CD14-positive monocyte (primary cell): ENCODE measurements around the gene ATP5MK. TPM values are rescaled to one million over a fixed set of nuclear protein-coding genes. Genes with fewer than 3 reads are reported as not detected.
A peak's percentile ranks its signal among the peaks of the same experiment; 100 is the strongest.
"Not testable (repeated sequence)": the region's sequence is repeated elsewhere in the genome, so short reads cannot be mapped to it uniquely, and the experiment has no call there.

Source experiments
- DNase-seq, 3 donors: peaks; one replicate each; pipeline ENCODE4 v3.0.0-alpha.2; 2011 to 2022
- H2AFZ ChIP-seq: 2 replicates; pipeline ENCODE4 v1.6.0; 2012; ENCODE audit warnings: mild to moderate bottlenecking, low read depth, low read length, inconsistent platforms; ENCODE audit not compliant: insufficient read depth, poor library complexity, severe bottlenecking
- H3K27ac ChIP-seq, 2 donors: 1 replicate in 1 of 2; 2 replicates in 1 of 2; pipeline ENCODE4 v1.5.1; 2012 to 2013; ENCODE audit warnings: low read length in 2 of 2, control low read depth in 1 of 2, inconsistent platforms in 1 of 2, low read depth in 1 of 2, mild to moderate bottlenecking in 1 of 2
- H3K27me3 ChIP-seq, 2 donors: one replicate each; pipeline versions ENCODE4 v1.6.0 to v1.6.1; 2011 to 2013; ENCODE audit warnings: low read length in 2 of 2; ENCODE audit not compliant: control insufficient read depth in 2 of 2, insufficient read depth in 2 of 2
- H3K36me3 ChIP-seq, 2 donors: replicated peaks in 1 of 2; 1 replicate in 1 of 2; 2 replicates in 1 of 2; pipeline versions ENCODE4 v1.5.1 to v1.6.1; 2012 to 2013; ENCODE audit warnings: low read length in 2 of 2, control low read depth in 1 of 2, inconsistent platforms in 1 of 2, mild to moderate bottlenecking in 1 of 2; ENCODE audit not compliant: insufficient read depth in 2 of 2, control insufficient read depth in 1 of 2
- H3K4me1 ChIP-seq, 2 donors: 1 replicate in 1 of 2; 2 replicates in 1 of 2; pipeline versions ENCODE4 v1.5.1 to v1.6.1; 2012 to 2013; ENCODE audit warnings: low read length in 2 of 2, control low read depth in 1 of 2, inconsistent platforms in 1 of 2, mild to moderate bottlenecking in 1 of 2, moderate library complexity in 1 of 2; ENCODE audit not compliant: insufficient read depth in 2 of 2, control insufficient read depth in 1 of 2
- H3K4me2 ChIP-seq: replicated peaks from 2 replicates; pipeline ENCODE3; 2012; ENCODE audit warnings: low read length, moderate library complexity, mild to moderate bottlenecking; ENCODE audit not compliant: poor library complexity, severe bottlenecking; ENCODE audit errors: extremely low read depth
- H3K4me3 ChIP-seq, 3 experiments: fragments of 200-600 bp in 1 of 3; sonication (generic) in 1 of 3; replicated peaks in 1 of 3; 1 replicate in 2 of 3; 2 replicates in 1 of 3; pipeline ENCODE4 v1.5.1; 2011 to 2013; ENCODE audit warnings: low read length in 3 of 3, mild to moderate bottlenecking in 3 of 3, control low read depth in 2 of 3, low read depth in 2 of 3, inconsistent platforms in 1 of 3, moderate library complexity in 1 of 3
- H3K79me2 ChIP-seq: 2 replicates; pipeline ENCODE4 v1.6.0; 2012; ENCODE audit warnings: mild to moderate bottlenecking, control low read depth, inconsistent platforms, low read length, moderate library complexity; ENCODE audit not compliant: insufficient read depth
- H3K9ac ChIP-seq: 2 replicates; pipeline ENCODE4 v1.6.0; 2017; ENCODE audit warnings: low read length, mild to moderate bottlenecking; ENCODE audit not compliant: insufficient read depth, poor library complexity, severe bottlenecking
- H3K9me3 ChIP-seq, 2 donors: replicated peaks in 1 of 2; 1 replicate in 1 of 2; 2 replicates in 1 of 2; pipeline versions ENCODE4 v1.5.1 to v1.6.1; 2012 to 2013; ENCODE audit warnings: low read length in 2 of 2, control low read depth in 1 of 2; ENCODE audit not compliant: control insufficient read depth in 1 of 2, insufficient read depth in 1 of 2
- H4K20me1 ChIP-seq: 2 replicates; pipeline ENCODE4 v1.6.0; 2012; ENCODE audit warnings: mild to moderate bottlenecking, low read length, control low read depth, moderate library complexity; ENCODE audit not compliant: insufficient read depth
- H3K27ac Mint-ChIP-seq, 7 donors: one replicate each; pipeline ENCODE4 v1.8.0; 2020; ENCODE audit warnings: mild to moderate bottlenecking in 7 of 7, mixed read lengths in 7 of 7, moderate library complexity in 6 of 7, inconsistent platforms in 2 of 7
- H3K27me3 Mint-ChIP-seq, 3 donors: one replicate each; pipeline ENCODE4 v1.8.0; 2021 to 2022; ENCODE audit warnings: low read depth in 3 of 3, mild to moderate bottlenecking in 3 of 3, mixed read lengths in 3 of 3, moderate library complexity in 3 of 3, inconsistent platforms in 1 of 3
- H3K36me3 Mint-ChIP-seq, 2 donors: one replicate each; pipeline ENCODE4 v1.8.0; 2020; ENCODE audit warnings: mixed read lengths in 2 of 2, inconsistent platforms in 1 of 2, mild to moderate bottlenecking in 1 of 2
- H3K4me1 Mint-ChIP-seq: one replicate; pipeline ENCODE4 v1.8.0; 2020; ENCODE audit warnings: mild to moderate bottlenecking, mixed read lengths
- H3K4me3 Mint-ChIP-seq, 2 donors: one replicate each; pipeline ENCODE4 v1.8.0; 2020; ENCODE audit warnings: mild to moderate bottlenecking in 2 of 2, mixed read lengths in 2 of 2, moderate library complexity in 1 of 2
- H3K9me3 Mint-ChIP-seq, 7 donors: one replicate each; pipeline ENCODE4 v1.8.0; 2020 to 2022; ENCODE audit warnings: mixed read lengths in 7 of 7, mild to moderate bottlenecking in 6 of 7, moderate library complexity in 6 of 7, inconsistent platforms in 2 of 7
- WGBS: methylation state at CpG from one replicate; pipeline ENCODE4 v1.1.5; 2013; ENCODE audit warnings: missing lambda C conversion rate; ENCODE audit not compliant: insufficient coverage; 5-methylcytosine and 5-hydroxymethylcytosine counted together
- intact Hi-C, 2 donors: fragments of 100-400 bp; cut with micrococcal nuclease; formaldehyde crosslinking; loops; one replicate each; pipeline versions ENCODE4 v1.15.0 to v1.15.1; 2023
- polyA plus RNA-seq, 3 donors: library from polyadenylated mRNA; depleted of rRNA in 1 of 3; unstranded in 2 of 3; stranded (reverse) in 1 of 3; fragments of 300-500 nt in 2 of 3; fragments of >200 nt in 1 of 3; fragmentation: Illumina TruSeq in 2 of 3; gene quantifications; 1 replicate in 2 of 3; 2 replicates in 1 of 3; pipeline ENCODE4 v1.2.3, GENCODE V29; 2012 to 2021
- TF ChIP-seq, protein P1 (sequence below): fragments of 200-600 bp; IDR thresholded peaks from one replicate; pipeline ENCODE4 v1.8.0; 2022; ENCODE audit warnings: antibody characterized with exemption, mild to moderate bottlenecking

The ATP5MK gene
- polyA plus RNA-seq, 3 donors: 285 to 531 (median 529) TPM

- WGBS: under 1% methylated on average over 81 of the region's 81 CpGs
These were observed 28.3 kb downstream of the ATP5MK start, which contains the start of gene TAF5 for GRCh38 chr10:103367782-103368518. TSS of gene TAF5 (plus strand) at chr10:103367976. CDS start at chr10:103367990, 14 bp downstream.

DNA sequence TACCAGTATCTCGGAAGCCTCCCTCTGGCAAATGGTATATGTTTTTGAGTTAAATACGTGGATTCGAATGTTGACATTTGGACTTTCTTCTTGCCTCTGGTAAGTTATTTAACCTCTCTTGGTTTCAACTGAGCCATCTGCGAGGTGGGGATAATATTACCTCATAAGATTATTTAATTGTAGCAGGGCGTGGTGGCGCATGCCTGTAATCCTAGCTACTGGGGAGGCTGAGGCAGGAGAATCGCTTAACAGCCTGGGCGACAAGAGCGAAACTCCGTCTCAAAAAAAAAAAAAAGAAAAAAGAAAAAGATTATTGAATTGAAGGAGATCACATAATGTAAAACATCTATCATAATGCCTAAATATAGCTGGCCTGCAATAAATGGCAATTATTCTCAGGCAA, 28.9 kb downstream of the ATP5MK start:
- intact Hi-C loops: no loop called here

More at GRCh38 chr10:103367782-103368518, 28.3 kb downstream of the ATP5MK start, which contains the start of gene TAF5:
- Mint-ChIP-seq H3K9me3 (no peaks in the 10 kb centered on the region), H3K27me3 (peaks cover 0 to 2% (median 0%) of the 10 kb centered on the region in 3 donors), H3K4me3 (peak within 1 kb of the TSS; percentile 84 to 92), H3K4me1 (peaks cover 6% of the 10 kb centered on the region), H3K36me3 (peaks cover 2 to 6% of the 10 kb centered on the region in 2 donors), H3K27ac (peak within 1 kb of the TSS; percentile 83 to 93 (median 87))
- TF ChIP-seq, protein P1, sequence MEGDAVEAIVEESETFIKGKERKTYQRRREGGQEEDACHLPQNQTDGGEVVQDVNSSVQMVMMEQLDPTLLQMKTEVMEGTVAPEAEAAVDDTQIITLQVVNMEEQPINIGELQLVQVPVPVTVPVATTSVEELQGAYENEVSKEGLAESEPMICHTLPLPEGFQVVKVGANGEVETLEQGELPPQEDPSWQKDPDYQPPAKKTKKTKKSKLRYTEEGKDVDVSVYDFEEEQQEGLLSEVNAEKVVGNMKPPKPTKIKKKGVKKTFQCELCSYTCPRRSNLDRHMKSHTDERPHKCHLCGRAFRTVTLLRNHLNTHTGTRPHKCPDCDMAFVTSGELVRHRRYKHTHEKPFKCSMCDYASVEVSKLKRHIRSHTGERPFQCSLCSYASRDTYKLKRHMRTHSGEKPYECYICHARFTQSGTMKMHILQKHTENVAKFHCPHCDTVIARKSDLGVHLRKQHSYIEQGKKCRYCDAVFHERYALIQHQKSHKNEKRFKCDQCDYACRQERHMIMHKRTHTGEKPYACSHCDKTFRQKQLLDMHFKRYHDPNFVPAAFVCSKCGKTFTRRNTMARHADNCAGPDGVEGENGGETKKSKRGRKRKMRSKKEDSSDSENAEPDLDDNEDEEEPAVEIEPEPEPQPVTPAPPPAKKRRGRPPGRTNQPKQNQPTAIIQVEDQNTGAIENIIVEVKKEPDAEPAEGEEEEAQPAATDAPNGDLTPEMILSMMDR: no peak
- DNase-seq: peak; percentile 88 to 90 (median 89)
- peak within 1 kb of the TSS; percentile 95 for H2AFZ ChIP-seq
- H3K27me3 ChIP-seq: no peaks in the 10 kb centered on the region
- intact Hi-C loops: loop anchor here in 1 of 2 donors (2.0 kb wide), 1 partner anchor 29 kb away; the partner anchor contains the start of genes ATP5MK and PDCD11
- no peaks in the 10 kb centered on the region for H3K9me3 ChIP-seq
- peak within 1 kb of the TSS; percentile 84 for H3K9ac ChIP-seq
- peaks cover 3% of the 10 kb centered on the region for H4K20me1 ChIP-seq
- H3K4me1 ChIP-seq: peaks cover 15 to 16% of the 10 kb centered on the region in 2 donors
- H3K36me3 ChIP-seq: peaks cover 0 to 12% of the 10 kb centered on the region in 2 donors
- H3K79me2 ChIP-seq: peaks cover 39% of the 10 kb centered on the region
- peak within 1 kb of the TSS; percentile 65 to 77 for H3K27ac ChIP-seq
- H3K4me2 ChIP-seq: peak within 1 kb of the TSS; percentile 98
- peak within 1 kb of the TSS; percentile 69 to 93 (median 85) for H3K4me3 ChIP-seq

GRCh38 chr10:103360791-103361190, 35.5 kb downstream of the ATP5MK start:
- H2AFZ ChIP-seq, H3K9ac ChIP-seq, intact Hi-C loops, H3K27ac ChIP-seq, H4K20me1 ChIP-seq, H3K4me2 ChIP-seq, H3K27me3 Mint-ChIP-seq, H3K4me3 Mint-ChIP-seq, H3K27ac Mint-ChIP-seq, H3K9me3 ChIP-seq, H3K9me3 Mint-ChIP-seq, H3K79me2 ChIP-seq, H3K36me3 Mint-ChIP-seq, H3K4me3 ChIP-seq, H3K36me3 ChIP-seq, H3K4me1 ChIP-seq, DNase-seq, H3K4me1 Mint-ChIP-seq, H3K27me3 ChIP-seq: not testable (repeated sequence)
- WGBS: 96% methylated on average over 4 of the region's 9 CpGs

More for the DNA sequence above, 28.9 kb downstream of the ATP5MK start:
- Histone ChIP-seq H3K9me3 (no peaks in the 10 kb centered on the region), H3K79me2 (peaks cover 39% of the 10 kb centered on the region), H3K4me2 (peak overlapping the region; percentile 98), H3K36me3 (peaks cover 0 to 10% of the 10 kb centered on the region in 2 donors), H3K4me3 (peak overlapping the region; percentile 69 to 93 (median 85)), H4K20me1 (peaks cover 3% of the 10 kb centered on the region), H3K9ac (peak overlapping the region; percentile 84), H2AFZ (peak overlapping the region; percentile 95), H3K27ac (peak overlapping the region; percentile 65 to 77), H3K4me1 (peaks cover 15 to 16% of the 10 kb centered on the region in 2 donors), H3K27me3 (no peaks in the 10 kb centered on the region)
- DNase-seq: no peak
- peak overlapping the region; percentile 83 to 93 (median 87) for H3K27ac Mint-ChIP-seq
- TF ChIP-seq, protein P1: no peak
- peak overlapping the region; percentile 83 to 84 for H3K4me3 Mint-ChIP-seq
- H3K27me3 Mint-ChIP-seq: peaks cover 0 to 2% (median 0%) of the 10 kb centered on the region in 3 donors
- H3K4me1 Mint-ChIP-seq: peaks cover 6% of the 10 kb centered on the region
- H3K9me3 Mint-ChIP-seq: no peaks in the 10 kb centered on the region
- 100% methylated on average over 1 of the region's 10 CpGs for WGBS
- peaks cover 2 to 5% of the 10 kb centered on the region in 2 donors for H3K36me3 Mint-ChIP-seq
